IMR-90 (cell line): ENCODE results near the gene DLGAP4. TPM values are rescaled to one million over a fixed set of nuclear protein-coding genes. Genes with fewer than 3 reads are reported as not detected.

Experiments
- ATAC-seq: fragments of 200-7000 bp; cut with Tn5 transposase; 2 replicates; pipeline ENCODE4 v1.9.1; 2020; ENCODE audit warnings: low read depth, mild to moderate bottlenecking, moderate library complexity
- BruUV-seq: library from RNA; stranded (reverse); fragments of 400-500 nt; replicated peaks from 2 replicates; lab custom pipeline; 2021; lab: Mats Ljungman, UMichigan
- CTCF ChIA-PET: fragments of 300-600 bp; formaldehyde crosslinking; extraction: SDS; loops from one replicate; lab custom pipeline; 2021; ENCODE audit warnings: antibody characterized with exemption; lab: Yijun Ruan, JAX
- POLR2A ChIA-PET: fragments of 300-600 bp; sonication (Branson Sonifier 250); formaldehyde crosslinking; loops from one replicate; lab custom pipeline; 2022; ENCODE audit warnings: antibody characterized with exemption; ENCODE audit not compliant: unreplicated experiment; lab: Charles Lee
- DNase-seq: peaks from one replicate; pipeline ENCODE4 v3.0.0; 2013
- H2AFZ ChIP-seq: replicated peaks from 2 replicates; pipeline ENCODE3; 2013; ENCODE audit warnings: low read length, mild to moderate bottlenecking; ENCODE audit not compliant: poor library complexity
- H2AK5ac ChIP-seq: 2 replicates; pipeline ENCODE4 v1.6.1; 2013; ENCODE audit warnings: low read depth, low read length, inconsistent platforms
- H2AK9ac ChIP-seq: replicated peaks from 2 replicates; pipeline ENCODE3; 2013; ENCODE audit warnings: mild to moderate bottlenecking, low read depth, low read length, moderate library complexity; ENCODE audit not compliant: poor library complexity
- H2BK120ac ChIP-seq: 2 replicates; pipeline ENCODE4 v1.6.1; 2013; ENCODE audit warnings: low read depth, low read length, inconsistent platforms
- H2BK15ac ChIP-seq: 3 replicates; pipeline ENCODE4 v1.6.1; 2013; ENCODE audit warnings: low read depth, low read length, inconsistent platforms
- H2BK20ac ChIP-seq: 2 replicates; pipeline ENCODE4 v1.6.1; 2013; ENCODE audit warnings: low read depth, mild to moderate bottlenecking, inconsistent platforms, low read length, moderate library complexity
- H2BK5ac ChIP-seq: 2 replicates; pipeline ENCODE4 v1.6.1; 2013; ENCODE audit warnings: mild to moderate bottlenecking, low read depth, low read length, inconsistent platforms; ENCODE audit not compliant: poor library complexity, severe bottlenecking
- H3K14ac ChIP-seq: replicated peaks from 2 replicates; pipeline ENCODE4 v1.6.1; 2013; ENCODE audit warnings: low read depth, low read length, inconsistent platforms
- H3K18ac ChIP-seq: 2 replicates; pipeline ENCODE4 v1.6.1; 2013; ENCODE audit warnings: low read depth, low read length, control low read depth
- H3K23ac ChIP-seq: 2 replicates; pipeline ENCODE4 v1.6.1; 2013; ENCODE audit warnings: low read depth, low read length, inconsistent platforms
- H3K27ac ChIP-seq: 2 replicates; pipeline ENCODE4 v1.5.1; 2013; ENCODE audit warnings: mild to moderate bottlenecking, control low read depth, low read length; ENCODE audit not compliant: insufficient read depth
- H3K27me3 ChIP-seq: 2 replicates; pipeline ENCODE4 v1.6.1; 2013; ENCODE audit warnings: low read length; ENCODE audit not compliant: control insufficient read depth, insufficient read depth
- H3K36me3 ChIP-seq: 2 replicates; pipeline ENCODE4 v1.6.1; 2013; ENCODE audit warnings: low read length, mixed read lengths; ENCODE audit not compliant: control insufficient read depth, insufficient read depth
- H3K4ac ChIP-seq: 2 replicates; pipeline ENCODE4 v1.6.1; 2013; ENCODE audit warnings: low read depth, low read length, inconsistent platforms
- H3K4me1 ChIP-seq: 2 replicates; pipeline ENCODE4 v1.6.1; 2013; ENCODE audit warnings: low read length, mixed read lengths; ENCODE audit not compliant: control insufficient read depth, insufficient read depth
- H3K4me2 ChIP-seq: 2 replicates; pipeline ENCODE4 v1.6.1; 2013; ENCODE audit warnings: low read depth, mild to moderate bottlenecking, control low read depth, low read length, moderate library complexity
- H3K4me3 ChIP-seq: 2 replicates; pipeline ENCODE4 v1.5.1; 2013; ENCODE audit warnings: low read depth, mild to moderate bottlenecking, control low read depth, low read length, moderate library complexity; ENCODE audit not compliant: insufficient read depth
- H3K56ac ChIP-seq: 2 replicates; pipeline ENCODE4 v1.6.1; 2013; ENCODE audit warnings: low read length, inconsistent platforms; ENCODE audit not compliant: insufficient read depth; ENCODE audit errors: extremely low read depth
- H3K79me1 ChIP-seq, 2 experiments: 2 replicates each; pipeline ENCODE4 v1.6.1; 2013; ENCODE audit warnings: low read length in 2 of 2, inconsistent platforms in 1 of 2, low read depth in 1 of 2
- H3K9ac ChIP-seq: 2 replicates; pipeline ENCODE4 v1.6.1; 2013; ENCODE audit warnings: low read depth, low read length, control low read depth
- H3K9me1 ChIP-seq: 2 replicates; pipeline ENCODE4 v1.6.1; 2013; ENCODE audit warnings: low read length, inconsistent platforms; ENCODE audit not compliant: insufficient read depth
- H3K9me3 ChIP-seq: 2 replicates; pipeline ENCODE4 v1.6.1; 2013; ENCODE audit warnings: low read length; ENCODE audit not compliant: control insufficient read depth, insufficient read depth
- H4K20me1 ChIP-seq: 2 replicates; pipeline ENCODE4 v1.6.1; 2013; ENCODE audit warnings: low read length, inconsistent platforms; ENCODE audit not compliant: insufficient read depth
- H4K5ac ChIP-seq: 2 replicates; pipeline ENCODE4 v1.6.1; 2013; ENCODE audit warnings: mild to moderate bottlenecking, low read depth, low read length, control low read depth
- H4K8ac ChIP-seq, 2 experiments: 2 replicates each; pipeline ENCODE4 v1.6.1; 2013; ENCODE audit warnings: low read depth in 2 of 2, low read length in 2 of 2, control low read depth in 1 of 2, inconsistent platforms in 1 of 2
- H4K91ac ChIP-seq: 2 replicates; pipeline ENCODE4 v1.6.1; 2013; ENCODE audit warnings: low read depth, low read length, inconsistent platforms; ENCODE audit not compliant: insufficient read depth
- CEBPB ChIP-seq: IDR thresholded peaks from 2 replicates; pipeline ENCODE4 v1.6.1; 2012; ENCODE audit warnings: low read depth, low read length, improper control_type of control experiment
- WGBS, 2 experiments: methylation state at CpG; one replicate each; pipeline versions ENCODE4 v1.1.5 to v1.1.7; 2013; ENCODE audit warnings: missing lambda C conversion rate in 2 of 2; ENCODE audit not compliant: insufficient read length in 1 of 2; ENCODE audit errors: extremely low coverage in 2 of 2; 5-methylcytosine and 5-hydroxymethylcytosine counted together
- dilution Hi-C: fragments of 300-500 bp; cut with HindIII; formaldehyde crosslinking; loops from one replicate; pipeline ENCODE4 v1.14.3; 2018; ENCODE audit warnings: low sequenced_read_pairs; ENCODE audit not compliant: unreplicated experiment
- in situ Hi-C: fragments of 300-500 bp; cut with MboI; formaldehyde crosslinking; loops from 3 replicates; pipeline ENCODE4 v1.14.3; 2019; ENCODE audit warnings: low sequenced_read_pairs, inconsistent platforms, mixed read lengths
- intact Hi-C: fragments of 100-400 bp; cut with micrococcal nuclease; formaldehyde crosslinking; loops from 2 replicates; pipeline ENCODE4 v1.10.0; 2022
- polyA plus RNA-seq, 3 experiments: library from polyadenylated mRNA; depleted of rRNA; stranded (reverse); fragments of >200 nt; gene quantifications; 2 replicates each; pipeline ENCODE4 v1.2.3, GENCODE V29; 2012; ENCODE audit warnings: low replicate concordance in 1 of 3
- total RNA-seq: library from RNA; depleted of rRNA; stranded (reverse); fragments of >200 nt; gene quantifications from 2 replicates; pipeline ENCODE4 v1.2.3, GENCODE V29; 2012
- TF ChIP-seq, protein P1 (sequence below): fragments of 150-350 bp; IDR thresholded peaks from 2 replicates; pipeline ENCODE4 v1.6.1; 2017; ENCODE audit warnings: mild to moderate bottlenecking, antibody characterized with exemption, low read length, low read depth

DLGAP4 gene
- total and polyA plus RNA-seq, 2 of the 4 experiments (the other 2 are of a cell fraction), result 32.3 to 73.2 TPM

DNA sequence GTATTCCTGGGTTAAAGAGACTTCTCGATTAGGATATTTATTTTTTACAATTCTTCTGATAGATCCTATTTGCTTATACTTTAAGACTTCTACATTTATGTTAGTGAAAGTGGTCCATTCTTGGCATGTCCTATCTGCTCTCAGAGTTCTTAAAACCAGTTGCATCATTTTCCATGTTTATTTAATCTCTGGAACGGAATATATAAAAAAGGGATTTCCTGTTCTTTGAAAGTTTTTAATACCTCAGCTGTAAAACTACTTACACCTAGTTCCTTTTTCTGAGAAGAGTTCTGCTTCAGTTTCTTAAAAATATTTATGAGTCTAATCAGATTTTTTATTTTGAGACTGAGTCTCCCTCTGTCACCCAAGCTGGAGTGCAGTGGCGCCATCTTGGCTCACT lies 217.2 kb downstream of the DLGAP4 start:
- H2AFZ ChIP-seq, result no peak overlapping the region
- 100% methylated on average over 1 of the region's 3 CpGs; no CpG with 5 or more reads in 1 of the 2 experiments for WGBS, 2 experiments
- peak; percentile 33 for DNase-seq
- peak; percentile 28; the same call in 1 of the 2 replicates for ATAC-seq
- H3K9me3 ChIP-seq, result no peaks in the 10 kb centered on the region
- no peak overlapping the region for H3K4me2 ChIP-seq
- intact Hi-C loops (no loop called here), in situ Hi-C loops (no loop called here), dilution Hi-C loops (no loop called here)
- no peak overlapping the region for H3K56ac ChIP-seq
- H4K20me1 ChIP-seq, result peaks cover 35% of the 10 kb centered on the region; the same call in 1 of the 2 replicates
- no peak overlapping the region for H3K4ac ChIP-seq
- H3K9ac ChIP-seq, result no peak overlapping the region
- H4K5ac ChIP-seq, result no peak overlapping the region
- no peaks in the 10 kb centered on the region for H3K27me3 ChIP-seq
- 0 out of 2 replicates have a peak, but pooled peaks have one; percentile 2 for TF ChIP-seq CEBPB
- TF ChIP-seq, protein P1, sequence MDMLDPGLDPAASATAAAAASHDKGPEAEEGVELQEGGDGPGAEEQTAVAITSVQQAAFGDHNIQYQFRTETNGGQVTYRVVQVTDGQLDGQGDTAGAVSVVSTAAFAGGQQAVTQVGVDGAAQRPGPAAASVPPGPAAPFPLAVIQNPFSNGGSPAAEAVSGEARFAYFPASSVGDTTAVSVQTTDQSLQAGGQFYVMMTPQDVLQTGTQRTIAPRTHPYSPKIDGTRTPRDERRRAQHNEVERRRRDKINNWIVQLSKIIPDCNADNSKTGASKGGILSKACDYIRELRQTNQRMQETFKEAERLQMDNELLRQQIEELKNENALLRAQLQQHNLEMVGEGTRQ, result no peak
- H2BK15ac ChIP-seq, result no peak overlapping the region
- H3K36me3 ChIP-seq, result peaks cover 62% of the 10 kb centered on the region
- BruUV-seq, result no TSS peak
- no peak overlapping the region for H3K14ac ChIP-seq
- H3K27ac ChIP-seq, result no peak overlapping the region; the same call in 1 of the 2 replicates
- no peak overlapping the region for H4K91ac ChIP-seq
- H2AK5ac ChIP-seq, result no peak overlapping the region
- no peak overlapping the region for H3K23ac ChIP-seq
- H3K9me1 ChIP-seq, result peaks cover 10% of the 10 kb centered on the region; the same call in 1 of the 2 replicates
- H3K79me1 ChIP-seq, result peaks cover 28 to 64% of the 10 kb centered on the region in 2 experiments
- H2BK120ac ChIP-seq, result no peak overlapping the region
- H2BK5ac ChIP-seq, result no peak overlapping the region
- H3K4me1 ChIP-seq, result peaks cover 3% of the 10 kb centered on the region
- H3K4me3 ChIP-seq, result no peak overlapping the region
- ChIA-PET CTCF (no interaction called here), POLR2A (no interaction called here)
- H3K18ac ChIP-seq, result no peak overlapping the region
- no peak overlapping the region for H2BK20ac ChIP-seq
- no peak overlapping the region for H4K8ac ChIP-seq
- no peak overlapping the region for H2AK9ac ChIP-seq
